Erythroblast (primary cell): ENCODE data around the gene SMC1B.

Experiments used
- GATA1 ChIP-seq: IDR thresholded peaks from 2 replicates; pipeline ENCODE4 v1.6.1; 2011; ENCODE audit warnings: low read depth, mild to moderate bottlenecking, control low read depth, low read length, moderate library complexity
- POLR2A ChIP-seq: IDR thresholded peaks from 2 replicates; pipeline ENCODE4 v1.6.1; 2011; ENCODE audit warnings: mild to moderate bottlenecking, low read length

DNA sequence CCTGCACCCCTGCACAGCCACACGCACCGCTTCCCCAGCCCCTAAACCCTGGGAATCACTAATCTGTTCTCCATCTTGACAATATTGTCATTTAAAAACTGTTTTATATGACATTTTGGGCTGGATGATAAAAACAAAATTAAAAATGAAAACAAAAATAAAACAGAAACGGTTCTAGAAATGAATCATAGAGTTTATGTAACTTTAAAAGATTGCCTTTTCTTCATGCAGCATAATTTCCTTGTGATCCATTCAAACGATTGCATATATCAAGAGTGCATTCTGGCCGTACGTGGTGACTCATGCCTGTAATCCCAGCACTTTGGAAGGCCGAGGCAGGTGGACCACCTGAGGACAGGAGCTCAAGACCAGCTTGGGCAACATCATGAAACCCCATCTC, 110.2 kb downstream of the SMC1B start:
- TF ChIP-seq POLR2A (no peak), GATA1 (no peak)
